NCI-H187 (cell line): Measurements from ENCODE around the gene NBEA.
"Not testable (repeated sequence)": the region's sequence is repeated elsewhere in the genome, so short reads cannot be mapped to it uniquely, and the experiment has no call there.

Experiments used
- DNase-seq, 2 experiments: peaks; one replicate each; lab custom pipeline; 2025; lab: John Stamatoyannopoulos, UW

NBEA gene

DNA sequence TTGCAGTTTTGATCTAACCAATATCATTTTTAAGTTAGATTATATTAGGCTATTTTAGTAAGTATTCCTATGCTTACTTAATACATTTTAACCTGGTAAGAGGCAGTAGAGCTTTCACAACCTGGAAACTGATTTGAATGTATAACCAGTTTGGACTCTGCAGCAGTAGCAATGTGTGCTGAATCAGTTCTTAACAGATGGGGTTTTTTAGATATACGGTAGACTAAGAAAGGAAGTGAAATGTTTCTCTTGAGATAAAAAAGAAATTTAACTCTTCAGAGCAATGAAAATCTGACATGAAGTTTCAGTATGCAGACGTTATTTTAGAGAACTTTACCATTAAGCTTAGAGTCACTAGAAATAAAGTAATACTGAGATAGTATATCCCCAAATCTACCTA lies 2.7 kb downstream of the NBEA start:
- no peak for DNase-seq

DNA sequence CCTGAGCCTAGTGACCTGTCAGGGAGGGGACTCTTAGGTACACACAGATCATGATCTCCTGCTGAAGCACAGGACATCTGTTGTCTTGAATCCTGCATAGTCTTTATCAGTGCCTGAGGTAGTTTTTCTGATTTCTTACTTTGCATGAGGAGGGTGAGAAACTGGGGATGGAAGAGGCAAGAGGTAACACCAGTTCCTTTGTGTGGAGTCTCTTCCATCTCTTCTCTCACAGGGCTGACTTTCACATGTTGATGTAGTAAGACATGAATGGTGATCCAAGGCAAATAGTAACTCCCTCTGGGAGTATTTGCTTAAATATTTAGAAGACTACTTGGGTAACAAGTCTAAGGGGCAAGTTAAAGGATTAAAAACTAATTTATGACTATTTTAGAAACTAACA lies 9.5 kb downstream of the NBEA start:
- no peak for DNase-seq

DNA sequence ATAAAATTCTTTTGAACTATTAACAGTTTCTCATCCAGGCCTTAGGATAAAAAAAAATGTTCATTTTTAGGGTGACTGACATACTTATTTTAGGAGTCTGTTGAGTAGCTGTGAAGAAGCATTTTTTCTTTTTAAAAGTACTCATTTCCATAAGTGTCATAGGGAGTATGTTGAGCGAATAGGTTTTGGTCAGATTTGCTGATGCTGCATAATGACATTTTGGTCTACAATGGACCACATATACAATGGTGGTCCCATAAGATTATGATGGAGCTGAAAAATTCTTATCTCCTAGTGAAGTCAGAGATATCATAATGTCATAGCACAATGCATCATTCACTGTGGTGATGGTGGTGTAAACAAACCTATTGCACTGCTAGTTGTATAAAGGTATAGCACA lies 17.4 kb downstream of the NBEA start:
- no peak for DNase-seq

DNA sequence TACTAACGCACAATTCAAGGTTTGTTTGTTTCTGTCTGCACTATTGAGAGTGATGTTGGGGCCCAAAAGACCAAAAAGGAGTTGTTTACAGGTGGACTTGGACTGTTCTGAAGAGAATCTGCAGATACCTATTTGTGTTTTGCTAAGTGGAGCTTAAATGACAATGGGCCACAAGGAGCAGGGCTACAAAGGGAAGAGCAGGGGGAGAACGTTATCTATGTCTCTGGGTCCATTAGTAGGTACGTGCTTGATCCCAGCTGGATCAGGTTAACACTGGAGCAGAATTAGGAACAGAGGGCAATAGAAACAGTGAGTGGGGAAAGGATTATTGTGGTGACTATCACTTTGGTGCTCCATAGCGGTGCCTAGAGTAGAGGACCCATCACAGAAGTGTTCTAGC lies 22.5 kb downstream of the NBEA start:
- DNase-seq: no peak

DNA sequence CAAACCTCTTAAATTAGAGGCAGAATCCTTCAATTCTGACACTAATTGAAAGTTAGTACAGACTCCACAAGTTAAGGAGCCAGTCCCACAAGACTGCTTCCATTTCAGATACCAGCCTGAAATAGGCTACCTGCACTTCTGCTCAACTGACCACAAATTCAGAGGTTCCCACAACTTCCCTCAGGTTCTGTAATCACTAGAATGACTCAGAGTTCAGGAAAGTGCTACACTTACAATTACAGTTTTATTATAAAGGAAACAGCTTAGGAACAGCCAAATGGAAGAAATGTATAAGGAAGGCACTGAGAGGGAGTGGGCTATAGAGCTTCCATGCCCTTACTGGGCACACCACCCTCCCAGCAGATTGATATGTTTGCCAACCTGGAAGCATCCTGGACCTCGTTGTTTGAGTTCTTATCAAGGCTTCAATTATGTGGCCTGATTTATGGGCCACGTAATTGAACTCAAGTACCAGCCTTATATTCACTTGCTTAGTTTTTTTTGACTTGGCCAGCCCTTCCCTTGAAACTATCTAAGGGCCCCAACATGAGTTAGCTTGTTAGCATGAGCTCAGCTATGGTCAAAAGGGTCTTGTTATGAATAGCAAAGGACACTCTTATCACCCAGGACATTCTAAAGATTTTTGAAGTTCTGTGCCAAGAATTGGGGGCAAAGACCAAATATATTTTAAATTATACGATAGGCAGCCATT lies 25.9 kb downstream of the NBEA start:
- no peak for DNase-seq

DNA sequence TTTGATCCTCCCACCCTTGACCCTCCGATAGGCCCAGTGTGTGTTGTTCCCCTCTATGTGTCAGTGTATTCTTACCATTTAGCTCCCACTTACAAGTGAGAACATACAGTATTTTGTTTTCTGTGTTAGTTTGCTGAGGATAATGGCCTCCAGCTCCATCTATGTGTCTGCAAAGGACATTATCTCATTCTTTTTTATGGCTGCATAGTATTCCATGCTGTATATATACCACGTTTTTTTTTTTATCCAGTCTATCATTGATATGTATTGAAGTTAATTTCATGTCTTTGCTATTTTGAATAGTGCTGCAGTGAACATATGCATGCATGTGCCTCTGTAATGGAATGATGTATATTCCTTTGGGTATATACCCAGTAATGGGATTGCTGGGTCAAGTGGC lies 27.5 kb downstream of the NBEA start:
- DNase-seq: not testable (repeated sequence)

DNA sequence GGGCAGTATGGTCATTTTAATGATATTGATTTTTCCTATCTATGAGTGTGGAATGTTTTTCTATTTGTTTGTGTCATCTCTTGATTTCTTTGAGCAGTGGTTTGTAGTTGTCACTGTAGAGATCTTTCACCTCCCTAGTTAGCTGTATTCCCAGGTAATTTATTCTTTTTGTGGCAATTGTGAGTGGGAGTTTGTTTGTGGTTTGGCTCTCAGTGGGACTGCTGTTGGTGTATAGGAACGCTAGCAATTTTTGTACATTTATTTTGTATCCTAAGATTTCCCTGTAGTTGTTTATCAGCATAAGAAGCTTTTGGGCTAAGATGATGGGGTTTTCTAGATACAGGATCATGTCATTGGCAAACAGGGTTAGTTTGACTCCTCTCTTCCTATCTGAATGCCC lies 28.9 kb downstream of the NBEA start:
- DNase-seq: no peak

DNA sequence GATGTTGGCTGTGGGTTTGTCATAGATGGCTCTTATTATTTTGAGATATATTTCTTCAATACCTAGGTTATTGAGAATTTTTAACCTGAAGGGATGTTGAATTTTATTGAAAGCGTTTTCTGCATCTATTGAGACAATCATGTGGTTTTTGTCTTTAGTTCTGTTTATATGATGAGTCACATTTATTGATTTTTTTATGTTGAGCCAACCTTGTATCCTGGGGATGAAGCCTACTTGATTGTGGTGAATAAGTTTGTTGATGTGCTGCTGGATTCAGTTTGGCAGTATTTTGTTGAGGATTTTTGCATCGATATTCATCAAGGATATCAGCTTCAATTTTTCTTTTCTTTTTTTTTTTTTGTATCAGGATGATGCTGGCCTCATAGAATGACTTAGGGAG lies 29.4 kb downstream of the NBEA start:
- DNase-seq: no peak

DNA sequence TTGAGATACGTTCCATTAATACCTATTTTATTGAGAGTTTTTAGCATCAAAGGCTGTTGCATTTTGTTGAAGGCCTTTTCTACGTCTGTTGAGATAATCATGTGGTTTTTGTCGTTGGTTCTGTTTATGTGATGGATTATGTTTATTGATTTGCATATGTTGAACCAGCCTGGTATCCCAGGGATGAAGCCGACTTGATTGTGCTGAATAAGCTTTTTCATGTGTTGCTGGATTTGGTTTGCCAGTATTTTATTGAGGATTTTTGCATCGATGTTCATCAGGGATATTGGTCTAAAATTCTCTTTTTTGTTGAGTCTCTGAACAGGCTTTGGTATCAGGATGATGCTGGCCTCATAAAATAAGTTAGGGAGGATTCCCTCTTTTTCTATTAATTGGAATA lies 43.1 kb downstream of the NBEA start:
- DNase-seq: not testable (repeated sequence)

DNA sequence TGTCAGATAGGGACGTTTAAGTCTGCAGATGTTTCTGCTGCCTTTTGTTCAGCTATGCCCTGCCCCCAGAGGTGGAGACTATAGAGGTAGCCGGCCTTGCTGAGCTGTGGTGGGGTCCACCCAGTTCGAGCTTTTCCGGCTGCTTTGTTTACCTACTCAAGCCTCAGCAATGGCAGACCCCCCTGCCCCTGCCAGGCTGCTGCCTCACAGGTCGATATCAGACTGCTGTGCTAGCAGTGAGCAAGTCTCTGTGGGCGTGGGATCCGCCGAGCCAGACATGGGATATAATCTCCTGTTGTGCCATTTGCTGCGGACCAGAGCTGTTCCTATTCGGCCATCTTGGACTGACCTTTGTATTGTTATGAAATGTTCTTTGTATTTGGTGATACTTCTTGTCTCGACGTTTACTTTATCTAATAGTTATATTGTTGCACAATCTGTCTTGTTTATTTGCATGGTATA lies 46.3 kb downstream of the NBEA start:
- no peak for DNase-seq

DNA sequence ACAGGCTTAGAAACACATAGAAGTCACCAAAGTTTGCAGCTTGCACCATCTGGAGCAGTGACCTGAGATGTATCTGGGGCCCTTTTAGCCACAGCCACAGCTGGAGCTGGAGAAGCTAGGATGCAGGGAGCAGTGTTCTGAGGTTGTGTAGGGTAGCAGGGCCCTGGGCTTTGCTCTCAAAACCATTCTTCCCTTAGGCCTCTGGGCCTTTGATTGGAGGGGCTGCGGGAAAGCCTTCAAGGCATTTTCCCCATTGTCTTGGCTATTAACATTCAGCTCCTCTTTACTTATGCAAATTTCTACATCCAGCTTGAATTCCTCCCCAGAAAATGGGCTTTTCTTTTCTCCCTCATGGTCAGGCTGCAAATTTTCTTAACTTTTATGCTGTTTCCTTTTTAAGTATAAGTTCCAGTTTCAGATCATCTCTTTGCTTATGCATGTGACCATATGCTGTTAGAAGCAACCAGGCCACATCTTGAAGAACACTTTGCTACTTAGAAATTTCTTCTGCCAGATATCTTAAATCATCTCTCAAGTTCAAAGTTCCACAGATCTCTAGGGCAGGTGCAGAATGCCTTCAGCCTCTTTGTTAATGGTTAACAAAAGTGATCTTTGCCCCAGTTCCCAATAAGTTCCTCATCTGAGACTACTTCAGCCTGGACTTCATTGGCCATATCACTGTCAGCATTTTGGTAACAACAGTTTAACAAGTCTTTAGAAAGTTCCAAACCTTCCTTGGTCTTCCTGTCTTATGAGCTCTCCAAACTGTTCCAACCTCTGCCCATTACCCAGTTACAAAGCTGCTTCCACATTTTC lies 48.5 kb downstream of the NBEA start:
- no peak for DNase-seq

DNA sequence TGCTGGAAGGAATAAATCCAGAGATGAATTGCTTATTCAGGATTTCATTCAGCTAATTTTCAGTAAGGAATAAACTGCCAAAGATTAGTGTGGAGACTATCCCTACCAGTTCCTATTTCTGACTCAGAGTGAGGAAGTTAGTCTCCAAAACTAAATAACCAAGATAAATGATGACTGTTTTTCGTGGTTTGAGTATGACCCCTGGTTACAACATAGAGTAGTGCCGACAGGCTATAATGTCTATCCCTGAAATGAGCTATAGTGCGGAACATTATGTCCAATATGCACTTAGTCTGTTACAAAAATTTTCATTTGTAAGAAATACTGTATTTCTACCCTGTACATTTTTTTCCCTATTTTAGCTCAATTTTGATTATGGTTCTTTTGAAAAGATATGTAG lies 51.4 kb downstream of the NBEA start:
- no peak for DNase-seq

DNA sequence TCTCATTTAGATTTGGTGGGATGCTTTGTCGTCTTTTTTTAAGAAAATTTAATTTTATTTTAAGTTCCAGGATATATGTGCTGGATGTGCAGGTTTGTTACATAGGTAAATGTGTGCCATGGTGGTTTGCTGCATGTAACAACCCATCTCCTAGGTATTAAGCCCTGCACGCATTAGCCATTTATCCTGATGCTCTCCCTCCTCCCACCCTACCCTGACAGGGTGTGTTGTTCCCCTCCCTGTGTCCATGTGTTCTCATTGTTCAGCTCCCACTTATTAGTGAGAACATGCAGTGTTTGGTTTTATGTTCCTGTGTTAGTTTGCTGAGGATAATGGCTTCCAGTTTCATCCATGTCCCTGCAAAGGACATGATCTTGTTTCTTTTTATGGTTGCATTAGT lies 61.7 kb downstream of the NBEA start:
- DNase-seq: not testable (repeated sequence)

DNA sequence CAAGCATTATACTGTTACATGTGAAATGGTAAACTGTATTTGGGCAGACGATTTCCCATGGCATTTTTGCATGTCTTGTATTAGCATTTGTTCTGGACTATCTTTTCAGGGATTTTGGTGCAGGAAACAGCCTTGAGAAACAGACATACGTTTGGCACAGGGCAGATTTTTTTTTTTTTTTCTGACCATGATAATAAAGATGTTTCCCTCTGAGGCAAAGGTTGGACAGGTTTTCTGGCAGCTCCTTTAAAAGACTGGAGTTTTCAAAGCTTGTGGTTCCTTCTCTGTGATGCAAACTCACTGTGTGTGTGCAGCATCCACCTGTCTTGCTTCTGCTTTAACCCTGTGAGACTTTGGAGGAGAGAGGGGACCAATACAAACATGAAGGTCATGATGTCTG lies 63.0 kb downstream of the NBEA start:
- no peak for DNase-seq

DNA sequence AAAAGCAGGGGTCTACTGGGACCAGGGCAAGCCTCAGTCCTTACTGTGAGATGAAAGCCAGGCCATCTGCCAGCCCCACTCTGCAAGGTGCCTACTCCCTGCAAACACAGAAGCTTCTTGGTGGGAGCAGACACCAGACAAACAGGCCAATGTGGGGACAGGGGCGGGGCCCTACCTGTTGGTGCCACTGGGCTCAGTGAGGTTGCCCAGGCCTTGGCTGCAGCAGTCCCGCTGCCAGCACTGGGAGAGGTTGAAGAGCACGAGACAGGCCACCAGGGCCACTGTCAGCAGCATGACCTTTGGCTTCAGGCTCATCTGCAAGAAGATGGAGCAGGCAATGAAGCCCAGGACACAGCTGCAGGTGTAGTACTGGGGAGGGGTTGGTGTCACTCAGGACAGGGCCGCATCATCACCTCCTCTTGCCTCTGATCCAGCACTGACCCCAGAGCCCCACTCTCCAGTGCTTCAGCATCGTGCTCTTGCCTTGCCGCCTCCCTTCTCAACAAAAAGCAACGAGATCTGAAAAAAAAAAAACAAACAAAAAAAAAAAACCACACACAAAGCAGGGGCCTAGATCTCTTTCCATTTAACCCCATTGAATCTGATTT lies 72.6 kb downstream of the NBEA start:
- DNase-seq: no peak

DNA sequence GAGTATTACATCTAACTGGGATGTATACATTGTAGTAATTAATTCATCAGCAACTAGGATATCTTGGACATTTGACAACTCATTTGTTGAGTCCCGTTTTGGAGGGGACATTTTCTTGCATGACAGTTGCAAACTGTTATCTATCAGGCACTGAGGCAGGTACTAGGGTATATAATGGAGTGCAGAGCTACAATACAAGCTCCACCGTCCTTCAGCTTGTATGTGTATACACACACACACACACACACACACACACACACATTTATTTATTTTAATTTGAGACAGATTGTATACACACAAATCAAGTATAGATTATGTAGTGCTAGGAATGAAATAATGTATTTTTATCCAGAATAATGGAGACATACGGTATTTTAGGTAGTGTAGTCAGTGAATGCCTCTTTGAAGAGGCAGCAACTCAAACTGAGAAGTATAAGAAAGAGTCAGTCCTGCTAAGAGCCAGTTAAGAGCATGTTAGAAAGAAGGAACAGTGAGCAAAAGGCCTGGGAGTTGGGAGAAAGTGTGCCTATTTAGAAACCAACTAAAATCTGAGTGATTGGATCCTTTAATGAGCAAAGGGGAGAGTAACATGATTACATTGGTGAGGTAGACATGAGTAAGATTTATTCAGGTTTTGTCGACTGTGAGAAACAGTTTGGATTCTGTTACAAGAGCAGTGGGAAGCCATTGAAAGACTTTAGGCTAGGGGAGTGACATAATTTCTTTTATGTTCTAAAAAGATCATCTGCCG lies 74.5 kb downstream of the NBEA start:
- DNase-seq: no peak

DNA sequence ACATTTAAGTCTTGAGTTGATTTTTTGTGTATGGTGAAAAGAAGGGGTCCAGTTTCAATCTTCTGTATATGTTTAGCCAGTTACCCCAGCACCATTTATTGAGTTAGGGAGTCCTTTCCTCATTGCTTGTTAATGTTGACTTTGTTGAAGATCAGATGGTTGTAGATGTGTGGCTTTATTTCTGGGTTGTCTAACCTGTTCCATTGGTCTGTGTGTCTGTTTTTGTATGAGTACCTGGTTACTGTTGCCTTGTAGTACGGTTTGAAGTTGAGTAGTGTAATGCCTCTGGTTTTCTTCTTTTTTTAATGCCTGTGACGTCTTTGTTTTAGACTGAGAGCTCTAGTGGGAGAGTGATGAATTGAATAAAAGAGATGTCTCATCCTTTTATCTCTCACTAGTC lies 83.2 kb downstream of the NBEA start:
- DNase-seq: no peak

DNA sequence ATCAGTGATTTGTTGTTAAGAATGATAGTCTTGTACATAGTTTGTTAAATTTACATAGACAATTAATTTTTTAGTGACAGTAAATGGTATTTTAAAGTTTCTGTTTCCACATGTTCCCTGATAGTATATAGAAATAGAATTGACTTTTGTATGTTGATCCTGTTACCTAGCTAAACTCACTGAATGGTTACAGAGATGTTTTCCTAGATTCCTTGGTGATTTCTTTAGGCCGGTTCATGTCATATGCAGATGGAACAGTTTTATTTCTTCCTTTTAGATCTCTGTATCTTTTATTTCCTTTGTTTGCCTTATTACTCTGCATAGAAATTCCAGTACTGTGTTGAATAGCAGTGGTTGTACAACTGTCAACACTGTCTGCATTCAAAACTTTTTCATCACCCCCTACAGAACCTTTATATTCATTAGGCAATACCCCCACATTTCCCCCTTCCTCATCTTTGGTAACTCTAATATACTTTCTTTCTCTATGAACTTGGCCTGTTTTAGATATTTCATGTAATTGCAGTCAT lies 86.3 kb downstream of the NBEA start:
- no peak for DNase-seq

DNA sequence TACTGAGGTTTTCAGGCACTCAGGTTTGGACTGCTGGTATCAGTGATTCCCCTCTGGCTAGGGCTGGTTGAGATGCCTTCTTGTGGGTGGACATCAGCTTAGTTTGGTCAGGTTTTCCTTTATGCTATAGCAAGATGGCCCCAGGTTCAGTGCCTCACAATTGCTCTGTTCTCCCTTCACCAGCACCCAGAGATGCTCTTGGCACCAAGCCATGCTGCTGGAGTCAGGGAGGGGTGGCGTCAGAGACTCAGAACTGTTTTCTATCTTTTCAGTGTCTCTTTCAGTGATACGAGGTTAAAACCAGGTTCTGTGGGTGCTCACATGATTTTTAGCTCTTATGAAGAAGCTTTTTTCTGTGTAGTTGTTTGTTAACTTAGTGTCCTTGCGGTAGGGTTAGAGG lies 96.9 kb downstream of the NBEA start:
- no peak for DNase-seq

DNA sequence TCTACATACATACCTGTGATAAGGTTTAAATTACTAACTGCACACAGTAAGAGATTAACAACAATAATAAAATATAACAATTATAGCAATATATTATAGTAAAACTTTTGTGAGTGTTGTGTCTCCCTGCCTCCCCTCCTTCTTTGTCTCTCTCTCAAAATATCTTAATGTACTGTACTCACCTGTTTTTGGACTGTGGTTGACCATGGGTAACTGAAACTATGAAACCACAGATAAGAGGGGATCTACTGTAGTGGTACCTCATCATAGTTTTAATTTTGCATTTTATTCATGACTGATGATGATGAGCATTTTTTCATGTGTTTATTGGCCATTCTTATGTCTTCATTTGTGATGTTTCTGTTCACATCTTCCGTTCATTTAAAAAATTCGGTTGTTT lies 104.5 kb downstream of the NBEA start:
- no peak for DNase-seq

DNA sequence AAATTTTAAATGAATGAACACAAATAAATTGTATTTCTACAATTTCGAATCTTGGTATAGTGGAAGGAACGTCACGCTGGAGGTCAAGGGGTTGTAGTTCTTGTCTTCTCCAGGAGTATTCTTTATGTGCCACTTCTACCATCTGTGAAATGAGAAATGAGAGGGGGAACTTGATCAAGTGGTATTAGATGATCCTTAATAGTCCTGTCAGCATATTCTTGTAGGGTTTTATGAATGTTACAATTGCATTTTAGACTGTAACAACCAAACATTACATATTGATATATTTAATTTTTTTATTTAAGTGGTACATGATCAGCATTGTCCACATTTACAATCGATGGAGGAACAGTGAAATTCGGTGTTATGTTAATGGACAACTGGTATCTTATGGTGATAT lies 113.6 kb downstream of the NBEA start:
- no peak for DNase-seq

DNA sequence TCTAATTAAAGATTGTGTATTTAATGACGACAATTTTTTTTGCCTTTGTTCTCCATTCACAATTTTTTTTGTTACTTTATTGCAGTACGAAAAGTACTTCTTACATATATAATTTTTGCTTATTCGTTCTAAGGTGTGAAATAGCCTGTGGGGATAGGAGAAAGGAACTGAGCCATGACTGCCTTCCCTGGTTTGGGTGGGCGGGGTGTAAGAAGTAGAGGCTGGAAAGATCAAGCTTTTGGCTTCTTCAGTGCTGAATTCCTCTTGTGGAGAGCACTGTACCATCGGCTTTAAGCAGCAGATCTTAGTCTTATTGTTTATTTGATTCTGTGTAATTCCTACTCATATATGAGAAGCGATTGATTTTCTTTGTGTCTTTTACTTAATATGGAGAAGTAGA lies 115.8 kb downstream of the NBEA start:
- DNase-seq: no peak
